ENCODE measurements around the gene ING4. TPM values are rescaled to one million over a fixed set of nuclear protein-coding genes. Genes with fewer than 3 reads are reported as not detected.

The ING4 gene
- total and polyA plus RNA-seq, 2 of the 13 experiments (the other 11 are each of a cell fraction or from before 2014, with no cell fraction given), result 14.4 to 32.4 TPM

GRCh38 chr12:6688999-6689882 lies 26.3 kb upstream of the ING4 start, which contains the start of gene ZNF384 (continued):
- TF ChIP-seq, protein P1, sequence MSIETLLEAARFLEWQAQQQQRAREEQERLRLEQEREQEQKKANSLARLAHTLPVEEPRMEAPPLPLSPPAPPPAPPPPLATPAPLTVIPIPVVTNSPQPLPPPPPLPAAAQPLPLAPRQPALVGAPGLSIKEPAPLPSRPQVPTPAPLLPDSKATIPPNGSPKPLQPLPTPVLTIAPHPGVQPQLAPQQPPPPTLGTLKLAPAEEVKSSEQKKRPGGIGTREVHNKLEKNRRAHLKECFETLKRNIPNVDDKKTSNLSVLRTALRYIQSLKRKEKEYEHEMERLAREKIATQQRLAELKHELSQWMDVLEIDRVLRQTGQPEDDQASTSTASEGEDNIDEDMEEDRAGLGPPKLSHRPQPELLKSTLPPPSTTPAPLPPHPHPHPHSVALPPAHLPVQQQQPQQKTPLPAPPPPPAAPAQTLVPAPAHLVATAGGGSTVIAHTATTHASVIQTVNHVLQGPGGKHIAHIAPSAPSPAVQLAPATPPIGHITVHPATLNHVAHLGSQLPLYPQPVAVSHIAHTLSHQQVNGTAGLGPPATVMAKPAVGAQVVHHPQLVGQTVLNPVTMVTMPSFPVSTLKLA (IDR thresholded peaks at IDR 0.05), result peak; percentile 50; the same call in 1 of the 2 replicates
- TF ChIP-seq THAP11 (CRISPR knock-in tag; IDR thresholded peaks at IDR 0.05), result peak; percentile 94
- TF ChIP-seq, protein P2, sequence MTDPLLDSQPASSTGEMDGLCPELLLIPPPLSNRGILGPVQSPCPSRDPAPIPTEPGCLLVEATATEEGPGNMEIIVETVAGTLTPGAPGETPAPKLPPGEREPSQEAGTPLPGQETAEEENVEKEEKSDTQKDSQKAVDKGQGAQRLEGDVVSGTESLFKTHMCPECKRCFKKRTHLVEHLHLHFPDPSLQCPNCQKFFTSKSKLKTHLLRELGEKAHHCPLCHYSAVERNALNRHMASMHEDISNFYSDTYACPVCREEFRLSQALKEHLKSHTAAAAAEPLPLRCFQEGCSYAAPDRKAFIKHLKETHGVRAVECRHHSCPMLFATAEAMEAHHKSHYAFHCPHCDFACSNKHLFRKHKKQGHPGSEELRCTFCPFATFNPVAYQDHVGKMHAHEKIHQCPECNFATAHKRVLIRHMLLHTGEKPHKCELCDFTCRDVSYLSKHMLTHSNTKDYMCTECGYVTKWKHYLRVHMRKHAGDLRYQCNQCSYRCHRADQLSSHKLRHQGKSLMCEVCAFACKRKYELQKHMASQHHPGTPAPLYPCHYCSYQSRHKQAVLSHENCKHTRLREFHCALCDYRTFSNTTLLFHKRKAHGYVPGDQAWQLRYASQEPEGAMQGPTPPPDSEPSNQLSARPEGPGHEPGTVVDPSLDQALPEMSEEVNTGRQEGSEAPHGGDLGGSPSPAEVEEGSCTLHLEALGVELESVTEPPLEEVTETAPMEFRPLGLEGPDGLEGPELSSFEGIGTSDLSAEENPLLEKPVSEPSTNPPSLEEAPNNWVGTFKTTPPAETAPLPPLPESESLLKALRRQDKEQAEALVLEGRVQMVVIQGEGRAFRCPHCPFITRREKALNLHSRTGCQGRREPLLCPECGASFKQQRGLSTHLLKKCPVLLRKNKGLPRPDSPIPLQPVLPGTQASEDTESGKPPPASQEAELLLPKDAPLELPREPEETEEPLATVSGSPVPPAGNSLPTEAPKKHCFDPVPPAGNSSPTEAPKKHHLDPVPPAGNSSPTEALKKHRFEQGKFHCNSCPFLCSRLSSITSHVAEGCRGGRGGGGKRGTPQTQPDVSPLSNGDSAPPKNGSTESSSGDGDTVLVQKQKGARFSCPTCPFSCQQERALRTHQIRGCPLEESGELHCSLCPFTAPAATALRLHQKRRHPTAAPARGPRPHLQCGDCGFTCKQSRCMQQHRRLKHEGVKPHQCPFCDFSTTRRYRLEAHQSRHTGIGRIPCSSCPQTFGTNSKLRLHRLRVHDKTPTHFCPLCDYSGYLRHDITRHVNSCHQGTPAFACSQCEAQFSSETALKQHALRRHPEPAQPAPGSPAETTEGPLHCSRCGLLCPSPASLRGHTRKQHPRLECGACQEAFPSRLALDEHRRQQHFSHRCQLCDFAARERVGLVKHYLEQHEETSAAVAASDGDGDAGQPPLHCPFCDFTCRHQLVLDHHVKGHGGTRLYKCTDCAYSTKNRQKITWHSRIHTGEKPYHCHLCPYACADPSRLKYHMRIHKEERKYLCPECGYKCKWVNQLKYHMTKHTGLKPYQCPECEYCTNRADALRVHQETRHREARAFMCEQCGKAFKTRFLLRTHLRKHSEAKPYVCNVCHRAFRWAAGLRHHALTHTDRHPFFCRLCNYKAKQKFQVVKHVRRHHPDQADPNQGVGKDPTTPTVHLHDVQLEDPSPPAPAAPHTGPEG (CRISPR knock-in tag; IDR thresholded peaks at IDR 0.05), result no peak
- no peak; the same call in none of the 2 replicates for TF ChIP-seq PPARG (CRISPR knock-in tag; conservative IDR thresholded peaks at IDR 0.05)
- TF ChIP-seq, protein P3, sequence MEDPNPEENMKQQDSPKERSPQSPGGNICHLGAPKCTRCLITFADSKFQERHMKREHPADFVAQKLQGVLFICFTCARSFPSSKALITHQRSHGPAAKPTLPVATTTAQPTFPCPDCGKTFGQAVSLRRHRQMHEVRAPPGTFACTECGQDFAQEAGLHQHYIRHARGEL (CRISPR knock-in tag; IDR thresholded peaks at IDR 0.05), result no peak
- TF ChIP-seq MAFG (CRISPR knock-in tag; IDR thresholded peaks at IDR 0.05), result no peak
- no peak for TF ChIP-seq ZNF383 (CRISPR knock-in tag; IDR thresholded peaks at IDR 0.05; ENCODE audit: borderline replicate concordance)
- no peak for TF ChIP-seq DNMT1 (CRISPR knock-in tag; IDR thresholded peaks at IDR 0.05)
- no peak for TF ChIP-seq RFX1 (IDR thresholded peaks at IDR 0.05)
- TF ChIP-seq NCOA5 (CRISPR knock-in tag; IDR thresholded peaks at IDR 0.05), result no peak
- no peak for TF ChIP-seq FOXA1 (IDR thresholded peaks at IDR 0.05)
- TF ChIP-seq FOXA1 (CRISPR knock-in tag; IDR thresholded peaks at IDR 0.05), result no peak
- no peak for TF ChIP-seq ZNF414 (CRISPR knock-in tag; IDR thresholded peaks at IDR 0.05)
- peak; percentile 59; the same call in 1 of the 2 replicates for TF ChIP-seq FOXK2 (IDR thresholded peaks at IDR 0.05)
- TF ChIP-seq TCF7L2 (IDR thresholded peaks at IDR 0.05; ENCODE audit: low read depth, low read length), result no peak
- TF ChIP-seq ZNF780A (CRISPR knock-in tag; IDR thresholded peaks at IDR 0.05), result 0 out of 2 replicates have a peak, but pooled peaks have one; percentile 9
- TF ChIP-seq ZNF549 (CRISPR knock-in tag; IDR thresholded peaks at IDR 0.05), result no peak
- peak; percentile 78 for TF ChIP-seq E2F1 (CRISPR knock-in tag; IDR thresholded peaks at IDR 0.05)
- peak; percentile 88 for TF ChIP-seq GABPA (IDR thresholded peaks at IDR 0.05; ENCODE audit: low read depth, low read length)
- TF ChIP-seq GABPA (CRISPR knock-in tag; IDR thresholded peaks at IDR 0.05; ENCODE audit: low read depth), result peak; percentile 98
- no peak for TF ChIP-seq RELA (CRISPR knock-in tag; IDR thresholded peaks at IDR 0.05)
